ENCODE data around the gene HIVEP2.

Gene HIVEP2

DNA sequence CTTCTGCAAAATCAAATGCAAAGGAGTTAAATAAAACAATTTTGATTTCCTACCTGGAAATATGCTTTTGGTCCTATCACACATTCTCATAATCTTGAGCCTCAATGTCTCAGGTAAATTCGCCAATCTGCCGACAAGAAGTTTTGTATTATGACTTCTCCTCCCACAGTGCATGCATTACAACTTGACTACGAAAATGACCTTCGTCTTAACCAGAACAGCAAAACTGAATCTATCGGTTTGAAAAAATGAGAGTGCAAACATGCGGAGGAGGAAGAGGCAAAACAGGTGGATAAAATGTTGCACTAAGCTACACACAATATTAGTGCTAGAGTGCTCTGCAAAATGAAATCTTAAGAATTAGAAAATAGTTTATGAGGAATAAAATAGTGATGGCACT is 43.4 kb downstream of the HIVEP2 start:
- peak overlapping the region in 2 of 21 experiments; percentile 20 to 80 for H3K27ac ChIP-seq
- H3K4me3 ChIP-seq = no peak overlapping the region

DNA sequence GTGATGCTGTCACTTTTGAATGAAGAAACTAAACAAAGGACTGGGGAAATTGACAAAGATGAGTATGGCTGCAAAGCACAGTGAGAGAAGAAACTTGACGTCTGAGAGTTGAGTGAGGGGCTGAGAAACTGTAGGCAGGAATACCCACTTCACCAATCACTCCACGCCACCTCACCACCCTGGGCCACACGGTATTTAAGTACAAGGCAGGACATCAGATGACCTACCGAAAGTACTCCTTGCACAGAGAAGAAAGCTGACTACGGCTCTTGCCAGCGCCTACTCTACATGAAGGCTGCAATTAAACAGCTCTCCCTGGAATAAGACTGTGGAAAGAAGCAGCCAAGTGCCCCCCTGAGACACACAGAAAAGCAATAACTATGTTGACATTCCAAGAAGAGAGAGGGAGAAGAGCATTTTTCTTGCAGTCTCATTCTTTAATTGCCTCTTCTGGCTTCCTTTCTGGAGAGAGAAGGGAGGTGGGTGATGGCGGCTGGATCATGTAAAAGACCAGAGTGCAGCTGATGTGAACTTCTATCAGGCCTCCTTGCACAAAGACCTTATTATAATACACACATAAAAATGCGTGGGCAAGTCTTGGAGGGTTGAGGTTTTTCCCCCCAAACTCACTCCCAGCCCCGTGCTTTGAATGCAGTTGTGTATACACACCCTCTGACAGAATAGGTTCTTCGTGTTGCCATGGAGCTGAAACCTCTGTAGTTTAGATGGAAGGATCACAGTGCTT is 44.6 kb downstream of the HIVEP2 start:
- no peak overlapping the region for H3K4me3 ChIP-seq
- peak overlapping the region in 2 of 21 experiments; percentile 8 to 10 for H3K27ac ChIP-seq

DNA sequence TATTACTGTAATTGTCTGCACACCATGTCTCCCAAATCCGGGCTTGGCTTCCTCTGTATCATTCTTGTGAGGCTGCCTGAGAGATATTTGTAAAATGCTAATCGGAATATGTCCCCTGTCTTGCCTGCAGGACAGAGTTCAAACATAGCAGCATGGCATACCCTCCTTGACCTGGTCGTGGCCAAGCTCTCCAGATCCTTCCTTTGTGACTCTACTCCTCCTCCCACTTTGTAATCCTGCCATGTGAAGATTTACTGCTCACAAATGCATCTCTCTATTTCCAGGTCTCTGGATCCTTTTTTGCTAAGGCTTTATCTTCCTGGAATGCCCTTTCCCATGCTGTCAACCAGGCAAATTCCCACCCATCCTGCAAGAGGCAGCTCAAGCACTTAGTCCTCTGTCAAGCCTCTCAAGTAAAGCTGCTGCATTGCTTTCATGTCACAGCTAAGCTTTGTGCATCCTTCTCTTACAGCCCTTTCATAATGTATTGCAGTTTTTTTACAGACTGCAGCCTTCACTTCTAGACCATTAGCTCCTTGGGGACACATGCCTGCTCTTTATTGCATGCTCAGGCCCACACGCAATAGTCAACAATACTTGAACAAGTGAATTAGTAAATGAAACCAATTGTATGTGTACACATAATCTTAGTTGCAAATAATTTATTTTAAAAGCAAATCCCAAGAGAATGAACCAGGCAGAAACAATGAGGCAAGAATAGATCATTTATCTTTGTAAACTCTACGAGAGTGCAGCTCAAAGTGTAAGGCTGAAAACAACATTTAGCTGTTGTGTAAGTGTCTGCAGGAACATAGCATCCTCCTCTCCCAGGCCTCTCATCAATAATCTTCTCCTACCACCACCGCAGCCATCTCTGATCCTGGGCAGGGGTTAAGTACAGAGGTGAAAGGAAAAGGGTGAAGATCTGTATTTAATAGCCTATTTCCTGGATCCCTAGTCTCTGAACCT is 45.8 kb downstream of the HIVEP2 start:
- H3K4me3 ChIP-seq = no peak overlapping the region
- H3K27ac ChIP-seq = no peak overlapping the region

DNA sequence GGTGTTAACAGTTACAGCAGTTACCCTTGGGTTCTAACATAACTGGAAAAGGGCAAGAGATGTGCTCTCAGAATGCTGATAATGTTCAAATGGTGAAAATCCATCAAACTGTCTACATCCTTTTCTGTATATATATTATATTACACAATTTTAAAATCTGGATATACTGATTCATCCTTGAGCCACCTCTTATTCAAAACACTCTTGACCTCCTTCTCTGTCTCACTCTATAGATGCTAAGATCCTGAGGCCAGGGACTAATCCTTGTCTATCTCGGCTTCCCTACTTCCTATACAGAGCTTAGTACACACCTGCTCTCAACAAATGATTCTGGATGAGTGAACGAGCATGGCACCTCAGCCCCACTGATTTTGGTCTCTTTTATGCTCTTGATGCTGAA is 47.3 kb downstream of the HIVEP2 start:
- no peak overlapping the region for H3K4me3 ChIP-seq
- H3K27ac ChIP-seq = no peak overlapping the region

DNA sequence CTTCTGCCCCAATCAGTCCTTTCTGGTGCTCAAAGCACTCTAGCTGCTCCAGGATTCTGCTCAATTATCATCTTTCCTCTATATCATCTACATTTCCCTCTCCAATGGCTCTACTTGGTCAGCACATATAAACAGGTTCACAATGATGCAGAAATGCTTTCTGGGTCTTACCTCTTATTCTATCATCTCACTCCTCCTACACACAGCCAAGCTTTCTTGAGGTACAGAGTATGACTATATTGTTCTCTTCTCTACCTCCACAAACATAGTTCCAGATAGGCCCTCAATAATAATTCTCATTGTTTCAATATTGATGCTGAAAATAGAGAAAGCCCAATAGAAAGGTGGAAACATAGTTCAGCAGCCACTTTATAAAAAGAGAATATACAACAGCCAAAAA is 48.2 kb downstream of the HIVEP2 start:
- Histone ChIP-seq H3K27ac (no peak overlapping the region), H3K4me3 (no peak overlapping the region)

DNA sequence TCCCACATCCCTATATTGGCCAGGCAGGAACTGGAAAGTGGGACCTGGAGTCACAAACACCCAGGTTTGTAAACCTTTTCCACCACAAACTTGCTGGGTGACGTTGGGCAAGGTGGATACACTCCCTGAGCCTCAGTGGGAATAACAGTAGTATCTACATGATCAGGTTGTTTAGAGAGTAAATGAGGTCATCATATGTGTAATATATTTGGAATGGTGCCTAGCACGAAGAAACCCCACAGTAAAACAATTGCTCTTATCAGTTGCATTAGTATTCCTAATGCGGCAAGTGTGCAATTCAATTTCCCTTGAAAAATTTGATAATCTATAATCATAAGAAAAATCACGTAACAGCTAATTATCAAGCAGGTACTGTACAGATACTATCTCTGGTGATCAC is 51.9 kb downstream of the HIVEP2 start:
- no peak overlapping the region for H3K27ac ChIP-seq
- no peak overlapping the region for H3K4me3 ChIP-seq

DNA sequence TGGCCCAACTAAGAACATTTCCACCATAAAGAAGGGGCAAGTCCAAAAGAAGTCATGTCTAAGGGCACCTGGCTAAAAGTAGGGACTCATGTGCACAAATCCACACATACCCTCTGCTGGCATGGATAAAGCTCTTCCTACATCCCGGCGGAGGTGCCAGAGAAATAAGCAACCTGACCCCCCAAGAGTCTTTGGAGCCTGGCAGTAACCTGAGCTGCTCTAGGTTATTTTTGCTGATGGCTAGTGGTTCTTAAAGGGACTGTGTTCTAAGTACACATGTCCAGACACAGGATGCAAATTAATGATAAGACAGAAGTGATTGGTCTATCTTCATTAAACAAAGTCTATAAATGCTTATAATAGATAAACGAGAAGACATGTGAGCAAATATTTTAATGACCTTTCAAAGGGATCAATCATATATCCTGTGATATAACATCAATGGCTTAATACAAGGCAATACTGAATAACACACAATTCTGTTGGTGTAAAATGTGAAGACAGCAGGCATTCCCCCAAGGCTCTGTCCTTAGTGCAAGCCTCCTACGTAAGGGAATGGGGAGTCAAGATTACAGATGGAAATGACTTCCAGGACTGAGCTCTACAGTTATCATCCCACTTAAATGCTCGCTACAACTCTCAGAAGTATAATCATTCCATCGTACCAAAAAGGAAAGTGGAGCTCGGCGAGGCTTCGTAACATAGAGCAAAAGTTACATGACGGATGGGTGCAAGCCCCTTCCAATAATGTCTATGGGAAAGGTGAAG is 52.5 kb downstream of the HIVEP2 start:
- H3K27ac ChIP-seq = no peak overlapping the region
- no peak overlapping the region for H3K4me3 ChIP-seq

DNA sequence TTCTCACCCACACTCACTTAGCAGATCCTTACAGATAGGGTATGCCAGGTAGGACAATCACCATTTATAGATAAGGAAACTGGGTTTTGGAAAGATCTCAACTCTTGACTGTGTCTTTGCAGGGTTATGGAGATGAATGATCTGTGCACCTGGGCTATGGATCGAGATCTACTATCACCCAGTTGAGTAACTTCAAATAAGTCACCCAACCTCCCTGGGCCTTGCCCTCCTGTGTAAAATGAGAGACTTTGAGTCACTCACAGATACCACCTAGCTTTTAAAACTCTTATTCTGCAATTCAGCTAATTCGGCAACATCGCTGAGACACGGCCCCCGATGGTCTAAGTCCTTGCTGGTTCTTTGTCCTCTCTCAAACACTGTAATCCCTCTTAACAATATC is 53.5 kb downstream of the HIVEP2 start:
- H3K4me3 ChIP-seq = no peak overlapping the region
- no peak overlapping the region for H3K27ac ChIP-seq

DNA sequence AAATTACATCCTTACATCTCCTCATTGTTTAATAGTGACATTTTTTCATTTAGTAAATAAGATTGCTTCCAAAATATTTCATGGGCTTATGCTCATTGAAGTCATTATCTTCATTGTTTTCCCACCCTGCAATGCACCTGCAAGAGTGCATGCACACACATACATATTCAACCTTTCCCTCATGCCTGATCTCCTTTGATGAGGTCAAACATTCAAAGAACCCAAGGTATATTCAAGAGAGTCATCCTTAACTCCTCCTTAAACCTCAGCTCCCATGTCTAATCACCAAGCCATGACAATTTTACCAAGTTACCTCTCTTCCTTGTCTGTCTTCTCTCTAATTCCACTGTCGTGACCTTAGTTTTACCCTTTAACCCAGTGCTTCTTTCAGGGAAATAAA is 56.5 kb downstream of the HIVEP2 start:
- Histone ChIP-seq H3K4me3 (no peak overlapping the region), H3K27ac (no peak overlapping the region)

DNA sequence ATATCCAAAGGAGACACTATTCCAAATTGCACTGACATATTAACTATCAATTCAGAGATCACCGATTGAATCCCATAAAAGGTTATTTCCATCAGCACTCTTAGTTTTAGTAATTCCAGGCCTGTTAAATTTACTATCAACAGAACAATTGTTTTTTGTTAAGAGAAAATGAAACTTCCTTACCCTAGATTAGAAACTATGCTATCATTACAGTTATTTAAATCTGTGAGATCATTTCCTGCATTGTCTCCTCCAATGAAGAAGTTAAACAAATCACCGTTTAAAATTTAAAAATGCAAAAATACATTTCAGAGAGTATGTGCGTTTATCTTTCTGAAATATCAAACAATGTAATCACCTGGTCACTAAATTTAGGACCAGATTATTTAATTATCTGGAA is 57.5 kb downstream of the HIVEP2 start:
- H3K27ac ChIP-seq = peak overlapping the region in 2 of 21 experiments; percentile 23 to 33
- H3K4me3 ChIP-seq = no peak overlapping the region

DNA sequence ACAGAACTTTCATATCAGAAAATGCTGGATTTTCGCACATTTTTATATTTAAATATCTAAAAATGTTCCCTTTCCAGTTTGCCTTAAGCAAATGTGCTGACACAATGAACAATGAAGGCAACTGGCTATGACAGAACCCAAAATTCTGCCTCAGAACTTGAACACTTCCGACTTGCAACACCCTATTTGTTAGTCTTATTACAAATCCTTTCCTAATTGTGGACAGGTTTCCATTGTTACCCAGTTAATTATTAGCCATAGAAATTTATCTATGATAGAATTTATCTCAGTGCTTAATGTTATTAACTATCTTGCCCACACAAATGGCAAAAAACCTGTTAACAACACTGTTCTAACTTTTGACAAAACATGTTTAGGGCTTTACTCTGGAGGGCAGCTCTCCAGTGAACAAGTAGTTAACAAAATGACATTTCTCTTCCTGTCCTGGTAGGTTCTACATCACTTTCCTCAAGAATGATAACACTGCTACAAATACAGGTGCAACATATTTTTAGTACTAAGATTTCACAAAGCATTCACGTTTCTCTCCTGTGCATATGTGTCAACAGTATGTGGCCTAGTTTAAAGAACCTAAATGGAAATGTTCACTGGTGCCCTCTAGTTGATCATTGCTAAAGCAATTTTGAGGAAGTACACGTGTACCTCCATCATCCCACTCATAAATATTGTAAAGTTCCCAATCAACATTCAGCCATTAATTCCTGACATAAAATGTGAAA is 58.4 kb downstream of the HIVEP2 start:
- no peak overlapping the region for H3K4me3 ChIP-seq

DNA sequence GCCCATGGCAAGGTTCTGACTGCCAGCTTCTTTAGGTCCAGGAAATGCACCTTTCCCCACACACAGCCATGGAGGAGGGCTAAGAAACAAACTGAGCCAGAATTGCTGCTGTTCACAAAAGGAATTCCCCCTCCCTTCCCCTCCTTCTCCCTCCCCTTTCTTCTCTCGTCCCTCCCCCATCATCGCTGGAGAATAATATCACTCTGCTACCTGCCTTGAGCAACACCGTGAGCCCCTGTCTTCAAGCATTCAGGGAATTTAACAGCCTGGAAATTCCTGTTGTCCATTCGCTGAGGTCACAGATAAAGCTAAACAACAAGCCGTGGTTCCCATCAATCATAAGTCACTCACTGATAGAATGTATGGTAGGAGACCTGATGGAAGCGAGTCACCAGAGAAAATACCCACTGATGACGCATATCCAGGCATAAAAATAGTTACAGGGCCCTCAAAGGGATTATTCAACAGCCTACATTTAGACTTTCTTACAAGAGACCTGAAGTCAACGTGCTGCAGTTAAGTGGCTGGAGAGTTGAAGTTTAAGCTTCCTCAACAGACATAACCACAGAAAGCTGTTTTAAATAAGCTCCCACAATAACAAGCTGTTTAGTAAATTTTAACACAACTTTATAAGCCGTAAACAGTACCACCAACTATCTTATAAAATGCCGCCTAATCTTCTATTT is 59.7 kb downstream of the HIVEP2 start:
- H3K4me3 ChIP-seq = peak overlapping the region in 4 of 7 experiments; percentile 5 to 20 (median 8)

More for the DNA sequence above, 58.4 kb downstream of the HIVEP2 start:
- H3K27ac ChIP-seq = peak overlapping the region in 2 of 21 experiments; percentile 39 to 70

DNA sequence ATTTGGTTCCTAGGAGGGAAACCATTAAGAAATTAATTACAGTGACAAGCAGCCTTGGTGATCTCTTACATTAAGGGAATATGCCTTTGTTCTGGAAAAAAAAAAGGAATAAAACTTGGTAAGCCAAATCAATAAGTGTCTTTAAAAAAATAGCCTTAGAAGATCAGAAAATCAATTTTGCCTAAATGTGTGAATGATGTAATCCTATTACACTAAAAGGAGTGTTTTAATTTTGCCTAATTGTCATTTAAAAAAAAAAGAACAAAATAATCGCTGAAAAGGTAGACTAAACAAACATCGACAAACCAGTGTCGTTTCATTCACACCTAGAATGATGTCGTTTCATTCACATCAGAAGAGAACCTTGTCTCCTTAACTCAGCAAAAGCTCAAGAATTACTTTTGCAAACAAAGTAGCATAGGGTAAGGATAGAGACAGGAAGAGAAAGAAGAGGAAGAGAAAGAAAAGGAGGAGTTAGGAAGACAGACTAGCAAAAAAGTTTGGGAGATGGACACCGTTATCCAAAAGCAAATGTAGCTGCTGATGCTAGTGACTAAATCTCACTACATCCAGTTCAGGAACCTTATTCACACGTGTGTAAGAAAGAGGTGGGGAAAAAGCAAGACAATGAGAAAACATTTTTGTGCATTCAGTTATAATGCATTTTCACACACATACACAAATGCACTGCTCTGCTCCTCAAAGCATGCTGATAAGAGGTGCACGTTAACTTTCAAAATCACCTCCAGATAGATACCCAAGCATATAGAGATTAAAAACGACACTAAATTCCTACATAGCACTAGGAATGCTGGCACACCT is 60.6 kb downstream of the HIVEP2 start:
- H3K4me3 ChIP-seq = peak overlapping the region in 2 of 7 experiments; percentile 7 to 9
- peak overlapping the region in 15 of 21 experiments; percentile 6 to 73 (median 58) for H3K27ac ChIP-seq

More for the DNA sequence above, 59.7 kb downstream of the HIVEP2 start:
- peak overlapping the region in 17 of 21 experiments; percentile 6 to 73 (median 54) for H3K27ac ChIP-seq

DNA sequence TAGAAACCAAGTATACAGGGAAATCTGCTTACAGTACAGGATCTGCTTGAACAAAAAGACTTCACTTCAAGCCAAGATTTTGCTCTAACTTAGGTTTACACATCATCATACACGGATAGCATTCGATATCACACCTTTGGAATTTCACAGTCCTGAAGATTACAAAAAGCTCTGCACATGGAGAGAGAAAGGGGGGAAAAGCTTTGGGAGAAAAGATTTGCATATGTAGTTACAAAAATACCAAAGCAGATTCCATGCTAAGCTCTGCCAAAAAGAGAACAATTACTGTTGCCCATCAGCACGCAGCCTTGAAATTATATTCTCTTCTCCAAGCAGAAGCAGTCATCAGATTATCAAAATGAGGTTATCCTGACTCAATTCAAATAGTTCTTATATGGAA is 62.0 kb downstream of the HIVEP2 start:
- Histone ChIP-seq H3K27ac (no peak overlapping the region), H3K4me3 (no peak overlapping the region)

DNA sequence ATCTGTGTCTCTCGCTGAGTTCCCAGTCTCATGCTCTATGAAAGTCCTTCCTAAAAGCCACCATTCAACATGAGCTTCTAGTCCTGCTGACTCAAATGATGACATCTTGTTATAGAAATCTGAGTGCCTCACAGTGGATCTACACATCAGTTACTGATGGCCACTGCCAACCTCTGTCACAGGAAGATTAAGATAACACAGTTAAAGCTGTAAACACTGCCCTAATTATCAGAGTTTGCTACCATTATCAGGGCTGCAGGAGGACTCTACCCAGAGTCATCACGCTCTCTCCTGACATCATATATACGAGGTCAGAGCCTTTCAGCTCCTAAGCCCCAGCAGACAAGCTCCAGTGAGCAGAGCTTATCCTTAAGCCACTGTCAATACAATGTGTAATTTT is 63.2 kb downstream of the HIVEP2 start:
- Histone ChIP-seq H3K27ac (no peak overlapping the region), H3K4me3 (no peak overlapping the region)

DNA sequence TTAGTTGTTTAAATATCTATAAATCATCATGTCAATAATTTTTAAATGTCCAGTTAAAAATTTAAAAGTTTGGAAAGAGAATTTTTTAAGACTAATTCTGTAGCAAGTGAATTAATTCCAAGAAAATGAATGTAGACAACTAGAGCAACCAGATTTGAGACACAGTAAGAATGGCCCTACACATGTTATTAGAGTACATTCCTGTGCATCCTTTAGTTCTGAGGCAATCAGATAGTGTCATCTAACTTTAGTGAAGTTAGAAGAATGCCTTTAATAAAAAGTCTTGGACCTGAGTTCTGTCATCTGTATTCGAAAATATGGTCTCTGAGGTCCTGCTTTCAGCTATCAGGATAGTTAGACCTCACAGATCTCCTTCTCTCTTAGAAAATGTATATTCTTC is 63.7 kb downstream of the HIVEP2 start:
- no peak overlapping the region for H3K4me3 ChIP-seq
- no peak overlapping the region for H3K27ac ChIP-seq

DNA sequence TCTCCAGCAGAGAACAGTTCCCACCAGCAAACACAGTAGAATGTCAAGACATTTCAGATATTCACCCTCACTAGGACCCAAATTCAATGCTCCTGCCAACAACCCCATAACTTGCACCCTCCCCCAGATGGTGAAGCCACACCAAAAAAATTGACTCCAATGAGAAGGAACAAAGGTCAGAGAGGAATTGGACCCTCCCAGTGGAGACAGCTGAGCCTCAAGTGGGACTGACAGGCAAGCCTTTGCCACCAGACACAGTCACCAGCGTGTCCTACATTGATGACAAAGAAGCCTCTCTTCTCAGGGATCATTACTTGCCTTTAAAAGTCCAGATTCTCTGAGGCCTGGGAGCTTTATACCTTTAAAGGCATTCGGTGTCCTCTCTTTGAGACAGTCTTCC is 64.8 kb downstream of the HIVEP2 start:
- Histone ChIP-seq H3K4me3 (no peak overlapping the region), H3K27ac (no peak overlapping the region)

DNA sequence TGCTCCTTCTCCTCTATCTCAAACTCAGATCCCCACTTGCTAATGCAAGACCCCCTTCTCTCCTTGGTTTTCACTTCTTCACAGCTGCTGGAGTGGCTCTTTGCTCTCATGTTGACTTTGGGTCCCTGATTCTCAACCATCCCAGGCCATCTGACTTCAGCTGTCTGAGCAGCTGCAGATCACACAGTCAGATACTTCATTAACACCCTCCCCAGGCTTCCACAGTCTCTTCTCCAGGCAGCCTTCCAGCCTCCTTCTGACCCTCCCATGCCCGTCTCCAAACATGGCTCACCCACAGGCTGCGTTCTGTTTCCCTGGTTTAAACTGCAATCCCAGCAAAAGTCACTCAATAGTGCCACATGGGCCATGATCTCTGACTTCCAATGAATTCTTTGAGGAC is 65.4 kb downstream of the HIVEP2 start:
- Histone ChIP-seq H3K4me3 (no peak overlapping the region), H3K27ac (no peak overlapping the region)

All from skin epidermis (tissue), 12 donors.